ENCODE data around the gene HADHB.
A peak's percentile ranks its signal among the peaks of the same experiment; 100 is the strongest.
"Not testable (repeated sequence)": the region's sequence is repeated elsewhere in the genome, so short reads cannot be mapped to it uniquely, and the experiment has no call there.

The HADHB gene

DNA sequence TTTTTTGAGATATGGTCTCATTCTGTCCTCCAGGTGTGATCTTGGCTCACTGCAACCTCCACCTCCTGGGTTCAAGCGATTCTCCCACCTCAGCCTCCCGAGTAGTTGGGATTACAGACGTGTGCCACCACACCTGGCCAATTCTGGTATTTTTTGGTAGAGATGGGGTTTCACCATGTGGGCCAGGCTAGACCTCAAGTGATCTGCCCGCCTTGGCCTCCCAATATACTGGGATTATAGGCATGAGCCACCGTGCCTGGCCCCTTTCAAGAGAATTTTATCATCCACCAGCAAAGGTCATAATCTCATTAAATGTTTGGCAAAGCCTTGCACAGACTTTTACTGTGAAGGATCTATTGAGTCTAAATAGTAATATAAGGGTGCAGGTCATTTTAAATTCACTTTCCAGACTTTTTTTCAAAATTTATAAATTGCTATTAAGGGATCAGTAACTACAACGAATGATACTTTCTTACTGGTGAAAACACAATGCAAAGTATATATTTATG lies 2.8 kb upstream of the HADHB start:
- in situ Hi-C loops (cut with MboI; ENCODE audit: low pct_unique_long_range_greater_than_20kb, low sequenced_read_pairs), result no loop called here
- DNase-seq, result no peak

DNA sequence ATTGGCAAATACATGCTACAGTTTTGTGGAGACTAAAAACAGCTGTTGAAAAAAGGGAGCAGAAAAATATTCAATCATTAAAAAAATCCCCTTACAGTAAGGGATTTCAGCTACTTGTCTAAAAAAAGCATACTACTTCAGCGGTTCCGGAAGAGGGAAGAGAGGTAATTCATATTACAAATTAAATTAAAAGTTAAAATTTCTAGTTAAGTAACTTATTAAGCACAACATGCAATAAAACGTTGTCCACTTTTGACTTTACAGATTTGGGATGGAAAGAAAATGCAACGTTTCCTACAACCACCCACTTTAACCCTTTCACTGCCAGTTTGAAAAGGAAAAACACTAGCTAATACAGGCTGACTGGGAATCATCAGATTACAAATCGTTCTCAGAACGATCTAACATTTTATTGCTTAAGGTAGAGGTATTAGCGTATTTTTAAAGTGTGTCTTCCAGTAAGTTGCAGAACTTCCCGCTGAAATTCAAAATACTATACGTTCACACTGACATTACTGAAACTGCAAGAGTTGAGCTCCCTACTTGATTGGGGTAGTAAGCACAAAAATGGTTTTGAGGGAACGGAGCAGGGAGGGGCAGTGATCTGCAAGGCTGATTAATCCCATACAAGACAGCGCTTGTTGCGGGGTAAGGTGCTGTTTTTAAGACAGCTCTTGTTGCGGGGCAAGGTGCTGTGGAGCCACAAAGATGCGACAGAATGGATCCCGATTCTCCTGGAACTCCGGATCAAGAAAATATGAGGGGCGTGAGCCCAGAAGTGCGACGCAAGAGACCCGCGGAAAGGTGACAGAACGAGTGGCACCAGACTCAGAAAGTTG lies 1.1 kb upstream of the HADHB start:
- peak; percentile 51 for DNase-seq
- in situ Hi-C loops (cut with MboI; ENCODE audit: low pct_unique_long_range_greater_than_20kb, low sequenced_read_pairs), result no loop called here

DNA sequence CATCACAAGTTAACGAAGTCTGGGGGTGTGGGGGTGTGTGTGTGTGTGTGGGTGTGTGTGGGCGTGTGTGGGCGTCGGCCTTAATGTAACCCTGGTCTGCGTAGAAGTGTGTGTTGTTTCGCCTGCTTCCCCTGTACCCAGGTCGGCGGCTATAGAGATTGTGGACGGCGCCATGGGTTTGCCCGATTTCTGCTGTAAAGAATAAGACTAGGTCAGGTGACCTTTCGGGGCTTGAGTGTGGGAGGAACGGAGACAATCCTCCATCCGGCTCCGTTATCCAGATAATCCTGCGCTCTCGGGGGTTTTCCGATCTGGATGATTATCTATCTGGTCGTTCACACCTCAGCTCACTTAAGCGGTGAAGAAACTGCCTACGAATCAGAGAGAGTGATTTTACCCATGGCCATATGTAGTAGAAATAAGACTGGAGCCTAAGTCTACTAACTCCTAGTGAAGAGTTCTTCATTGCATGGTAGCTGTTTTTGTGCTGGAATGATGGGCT lies 543 bp downstream of the HADHB start:
- DNase-seq, result peak; percentile 68
- in situ Hi-C loops (cut with MboI; ENCODE audit: low pct_unique_long_range_greater_than_20kb, low sequenced_read_pairs), result no loop called here

DNA sequence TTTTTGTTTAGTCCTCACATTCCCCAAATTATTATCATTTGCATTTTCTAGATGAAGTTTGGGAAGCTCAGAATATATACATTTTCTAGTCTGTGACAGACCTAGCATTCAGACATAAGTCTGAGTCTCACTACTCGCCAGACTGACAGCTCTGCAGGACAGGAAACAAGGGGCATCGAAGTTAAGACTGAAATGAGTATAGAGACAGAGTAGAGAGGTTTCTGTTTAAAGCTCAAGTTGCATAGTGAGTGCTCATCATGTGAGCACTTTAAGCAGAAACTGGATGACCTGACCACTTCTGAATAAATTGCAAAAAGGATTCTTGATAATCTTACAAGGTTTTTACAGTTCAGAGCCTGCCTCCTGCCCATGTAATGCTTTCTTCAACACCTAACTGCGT lies 1.1 kb downstream of the HADHB start:
- peak; percentile 21 for DNase-seq
- in situ Hi-C loops (cut with MboI; ENCODE audit: low pct_unique_long_range_greater_than_20kb, low sequenced_read_pairs), result no loop called here

DNA sequence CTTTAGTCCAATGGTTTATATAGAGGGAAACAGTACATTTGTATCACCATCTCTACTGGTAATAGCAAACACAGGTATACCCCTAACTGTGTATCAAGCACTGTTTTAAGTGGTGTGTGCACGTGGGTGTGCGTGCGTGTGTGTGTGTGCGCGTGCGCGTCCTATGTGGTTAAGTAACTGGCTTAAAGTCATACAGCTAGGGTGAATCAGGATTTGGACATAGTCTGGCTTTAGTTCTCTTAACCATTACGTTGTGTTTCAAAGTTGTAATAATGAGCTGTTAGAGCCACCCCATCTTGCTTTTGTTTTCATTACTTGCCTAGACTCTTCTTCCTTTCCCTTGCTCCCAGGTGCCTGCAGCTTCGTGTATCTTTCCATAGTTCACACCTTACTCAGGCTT lies 2.1 kb downstream of the HADHB start:
- in situ Hi-C loops (cut with MboI; ENCODE audit: low pct_unique_long_range_greater_than_20kb, low sequenced_read_pairs), result no loop called here
- DNase-seq, result peak; percentile 21

DNA sequence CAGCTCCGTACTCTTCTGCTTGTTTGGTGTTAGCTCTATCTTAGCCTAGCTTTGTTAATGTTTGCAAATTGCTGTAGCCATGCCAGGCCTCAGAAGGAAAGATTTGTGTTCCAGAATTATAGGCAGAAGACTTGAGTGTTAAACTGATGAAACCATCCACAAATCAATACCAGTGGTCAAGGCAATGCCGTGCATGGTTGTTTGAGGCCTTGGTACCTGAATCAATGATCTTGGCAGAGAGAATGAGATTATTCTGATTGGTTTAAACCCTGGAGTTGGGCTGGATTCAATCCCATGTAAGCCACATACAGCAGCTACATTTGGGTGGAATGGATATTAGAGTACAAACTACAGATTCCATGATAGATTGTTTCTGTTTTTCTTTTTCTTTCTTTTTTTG lies 4.9 kb downstream of the HADHB start:
- in situ Hi-C loops (cut with MboI; ENCODE audit: low pct_unique_long_range_greater_than_20kb, low sequenced_read_pairs), result no loop called here
- DNase-seq, result no peak

DNA sequence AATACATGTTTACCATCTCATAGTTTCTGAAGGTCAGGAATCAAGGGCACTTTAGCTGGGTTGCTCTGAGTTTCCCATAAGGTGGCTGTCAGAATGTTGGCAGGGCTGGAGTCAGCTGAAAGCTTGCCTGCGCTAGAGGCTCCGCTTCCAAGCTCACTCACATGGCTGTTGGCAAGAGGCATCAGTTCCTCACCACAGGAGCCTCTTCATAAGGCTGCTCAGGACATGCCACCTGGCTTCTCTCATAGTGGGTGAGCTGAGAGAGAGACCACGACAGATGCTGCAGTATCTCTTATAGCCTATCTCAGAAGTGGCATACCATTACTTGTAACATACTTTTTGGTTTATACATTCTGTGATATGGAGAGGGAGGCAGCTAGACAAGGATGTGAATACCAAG lies 7.2 kb downstream of the HADHB start:
- no peak for DNase-seq
- in situ Hi-C loops (cut with MboI; ENCODE audit: low pct_unique_long_range_greater_than_20kb, low sequenced_read_pairs), result no loop called here

DNA sequence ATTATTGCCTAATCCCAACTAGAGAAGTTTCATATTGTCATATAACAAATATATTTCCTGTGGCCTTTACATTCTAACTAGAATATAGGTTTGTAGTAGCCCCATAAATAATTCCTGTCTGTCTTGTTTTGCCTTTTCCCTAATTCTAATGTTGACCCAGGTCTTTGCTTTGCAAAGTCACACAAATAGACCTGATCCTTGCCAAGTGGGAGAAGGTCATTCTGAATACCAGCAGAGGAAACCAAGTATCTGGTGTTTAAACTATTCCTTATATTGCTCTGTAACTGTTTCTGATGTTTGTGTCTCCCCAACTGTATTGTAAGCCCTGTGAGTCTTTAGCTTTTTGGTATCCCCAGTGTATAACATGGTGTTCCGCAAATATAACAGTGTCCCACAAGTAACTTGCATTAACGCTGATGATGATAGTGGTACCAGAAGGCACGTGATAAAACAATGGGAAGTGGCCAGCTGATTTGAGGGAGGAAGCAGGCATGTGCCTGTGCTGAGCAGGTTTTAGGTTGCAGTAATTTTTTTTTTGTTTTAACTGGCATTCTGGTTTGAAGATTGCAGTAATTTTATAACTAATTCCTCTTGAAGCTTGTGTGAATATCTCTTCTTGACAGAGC lies 11.1 kb downstream of the HADHB start:
- in situ Hi-C loops (cut with MboI; ENCODE audit: low pct_unique_long_range_greater_than_20kb, low sequenced_read_pairs), result no loop called here
- no peak for DNase-seq

DNA sequence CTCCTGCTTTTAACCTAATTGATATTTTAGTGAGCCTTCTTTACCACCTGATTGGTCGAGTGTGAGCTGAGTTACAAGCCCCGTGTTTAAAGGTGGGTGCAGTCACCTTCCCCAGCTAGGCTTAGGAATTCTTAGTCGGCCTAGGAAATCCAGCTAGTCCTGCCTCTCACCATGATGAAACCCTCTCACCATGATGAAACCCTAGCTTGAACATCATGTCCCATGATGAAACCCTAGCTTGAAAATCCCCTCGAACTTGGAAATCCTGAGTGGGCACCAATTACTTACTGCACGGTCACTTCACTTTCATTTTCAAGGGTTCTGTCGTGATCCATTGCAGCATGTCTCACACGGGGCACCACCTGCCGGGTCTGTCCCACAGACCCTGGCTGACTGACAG lies 14.1 kb downstream of the HADHB start:
- in situ Hi-C loops (cut with MboI; ENCODE audit: low pct_unique_long_range_greater_than_20kb, low sequenced_read_pairs); DNase-seq: not testable (repeated sequence)

DNA sequence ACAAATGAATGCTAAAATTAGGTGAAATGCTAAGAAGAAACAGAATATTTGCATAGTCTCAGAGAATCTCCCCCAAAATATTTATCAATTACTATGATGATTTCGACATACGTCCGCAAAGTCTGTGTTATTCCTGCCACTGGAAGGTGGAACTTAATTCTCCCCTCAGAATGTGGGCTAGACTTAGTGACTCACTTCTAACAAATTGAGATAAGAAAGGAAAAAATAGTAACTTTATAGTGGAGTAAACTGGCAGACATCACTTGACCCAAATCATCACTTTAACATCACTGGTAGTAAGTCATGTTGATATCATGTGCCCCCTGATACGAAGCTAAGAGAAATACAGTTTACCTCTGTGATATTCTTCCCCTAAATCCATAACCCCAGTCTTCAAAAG lies 23.5 kb downstream of the HADHB start:
- in situ Hi-C loops (cut with MboI; ENCODE audit: low pct_unique_long_range_greater_than_20kb, low sequenced_read_pairs), result no loop called here

DNA sequence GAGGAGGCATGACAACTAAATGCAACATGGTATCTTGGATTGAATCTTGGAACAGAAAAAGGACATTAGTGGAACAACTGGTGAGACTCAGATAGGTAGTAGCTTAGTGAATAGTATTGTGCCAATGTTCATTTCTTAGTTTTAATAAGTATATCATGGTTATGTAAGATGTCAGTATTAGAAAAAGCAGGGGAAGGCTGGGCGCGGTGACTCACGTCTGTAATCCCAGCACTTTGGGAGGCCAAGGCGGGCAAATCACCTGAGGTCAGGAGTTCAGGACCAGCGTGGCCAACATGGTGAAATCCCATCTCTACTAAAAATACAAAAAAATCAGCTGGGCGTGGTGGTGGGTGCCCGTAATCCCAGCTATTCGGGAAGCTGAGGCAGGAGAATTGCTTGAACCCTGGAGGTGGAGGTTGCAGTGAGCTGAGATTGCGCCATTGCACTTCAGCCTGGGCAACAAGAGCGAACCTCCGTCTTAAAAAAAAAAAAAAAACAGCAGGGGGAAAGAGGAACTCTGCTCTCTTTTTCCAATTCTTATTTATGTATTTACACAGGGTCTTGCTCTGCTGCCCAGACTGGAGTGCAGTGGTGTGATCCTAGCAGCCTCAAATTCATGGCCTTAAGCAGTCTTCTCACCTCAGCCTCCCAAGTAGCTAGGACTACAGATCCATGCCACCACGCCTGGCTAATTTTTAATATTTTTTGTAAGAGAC lies 24.1 kb downstream of the HADHB start:
- in situ Hi-C loops (cut with MboI; ENCODE audit: low pct_unique_long_range_greater_than_20kb, low sequenced_read_pairs); DNase-seq: not testable (repeated sequence)

More for the DNA sequence above, 23.5 kb downstream of the HADHB start:
- DNase-seq, result no peak

DNA sequence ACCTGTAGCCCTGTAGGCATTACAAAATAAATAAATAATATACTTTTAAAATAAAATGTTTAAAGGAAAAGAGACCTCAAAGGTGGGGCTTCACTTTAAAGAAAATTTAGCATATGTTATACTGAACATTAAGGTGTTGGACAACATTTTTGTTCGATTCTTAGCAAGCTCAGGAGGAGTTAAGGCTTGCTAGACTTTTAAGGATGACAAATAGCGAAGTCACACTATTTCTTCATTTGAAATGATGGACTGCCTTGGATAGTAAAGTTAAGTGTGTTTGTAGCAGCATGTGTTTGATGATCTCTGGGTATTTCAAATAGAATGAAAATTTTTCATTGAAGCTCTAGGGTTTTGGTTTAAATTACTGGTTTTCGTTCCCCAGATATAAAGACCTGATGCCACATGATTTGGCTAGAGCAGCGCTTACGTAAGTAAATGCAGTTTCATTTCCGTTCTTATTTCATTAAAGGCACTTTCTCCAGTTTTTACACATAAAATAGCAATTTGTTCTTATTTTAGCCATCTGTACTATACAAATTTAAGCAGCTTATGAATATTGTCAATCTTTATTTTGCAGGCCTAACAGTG lies 24.9 kb downstream of the HADHB start:
- DNase-seq, result no peak

DNA sequence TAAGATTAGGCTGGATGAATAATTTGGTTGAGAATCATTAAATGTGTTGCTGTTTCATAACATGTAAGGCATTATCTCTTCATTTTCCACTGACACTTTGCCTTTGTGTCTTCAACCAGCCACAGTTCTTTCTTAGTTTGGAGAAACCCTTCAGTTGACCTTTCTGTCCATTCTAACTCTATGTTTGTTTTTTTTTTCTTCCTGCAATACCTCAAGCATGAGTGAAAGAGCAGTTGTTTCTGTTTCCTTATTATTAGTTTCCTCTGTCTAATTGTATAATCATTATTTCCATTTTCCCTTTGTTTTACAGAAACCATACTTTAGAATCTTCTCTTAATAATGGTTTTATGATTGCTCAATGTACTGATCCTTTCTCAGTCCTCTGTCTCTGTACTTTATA lies 25.6 kb downstream of the HADHB start:
- in situ Hi-C loops (cut with MboI; ENCODE audit: low pct_unique_long_range_greater_than_20kb, low sequenced_read_pairs), result no loop called here
- no peak for DNase-seq

More for the DNA sequence above, 24.9 kb downstream of the HADHB start:
- in situ Hi-C loops (cut with MboI; ENCODE audit: low pct_unique_long_range_greater_than_20kb, low sequenced_read_pairs), result no loop called here

DNA sequence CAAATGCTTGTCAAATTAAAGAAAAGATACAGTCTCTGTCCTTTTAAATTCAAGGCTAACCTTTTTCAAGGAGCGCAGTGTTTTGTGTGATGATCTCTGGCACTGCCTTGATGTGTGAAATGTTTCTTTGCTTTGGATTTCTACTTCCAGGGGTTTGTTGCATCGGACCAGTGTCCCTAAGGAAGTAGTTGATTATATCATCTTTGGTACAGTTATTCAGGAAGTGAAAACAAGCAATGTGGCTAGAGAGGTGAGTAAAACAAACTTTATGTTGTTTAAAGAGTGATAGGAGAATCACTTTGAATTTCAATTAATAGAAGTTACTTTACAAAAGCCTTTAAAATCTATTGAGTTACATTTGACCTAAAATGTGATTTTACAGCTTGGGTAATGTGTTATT lies 28.8 kb downstream of the HADHB start:
- in situ Hi-C loops (cut with MboI; ENCODE audit: low pct_unique_long_range_greater_than_20kb, low sequenced_read_pairs), result no loop called here
- DNase-seq, result no peak

DNA sequence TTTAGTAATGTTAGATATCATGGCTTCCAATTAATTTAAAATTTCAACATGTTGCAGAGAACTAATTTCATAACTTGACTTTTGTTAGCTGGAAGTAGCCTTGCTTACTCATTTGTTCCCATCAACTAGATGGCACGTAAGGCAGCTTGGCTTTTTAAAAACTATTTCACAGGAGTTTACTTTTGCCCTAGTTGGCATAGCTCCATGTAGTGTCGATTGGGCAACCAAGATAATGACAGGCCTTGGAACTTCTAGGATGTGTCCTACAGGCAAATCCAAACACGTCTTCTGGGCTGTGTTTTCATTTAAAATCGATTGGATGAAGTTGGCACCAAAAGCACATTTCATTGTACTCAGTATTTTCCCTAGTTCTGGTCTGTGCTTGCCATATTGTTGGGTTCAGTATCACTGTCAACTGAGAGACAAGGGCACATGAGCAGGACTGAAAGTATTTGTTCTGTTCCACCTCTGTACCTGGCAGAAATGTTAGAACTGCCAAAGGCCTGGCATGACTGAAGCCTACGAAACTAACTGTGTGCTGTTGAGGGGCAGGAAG lies 29.4 kb downstream of the HADHB start:
- no peak for DNase-seq
- in situ Hi-C loops (cut with MboI; ENCODE audit: low pct_unique_long_range_greater_than_20kb, low sequenced_read_pairs), result no loop called here

DNA sequence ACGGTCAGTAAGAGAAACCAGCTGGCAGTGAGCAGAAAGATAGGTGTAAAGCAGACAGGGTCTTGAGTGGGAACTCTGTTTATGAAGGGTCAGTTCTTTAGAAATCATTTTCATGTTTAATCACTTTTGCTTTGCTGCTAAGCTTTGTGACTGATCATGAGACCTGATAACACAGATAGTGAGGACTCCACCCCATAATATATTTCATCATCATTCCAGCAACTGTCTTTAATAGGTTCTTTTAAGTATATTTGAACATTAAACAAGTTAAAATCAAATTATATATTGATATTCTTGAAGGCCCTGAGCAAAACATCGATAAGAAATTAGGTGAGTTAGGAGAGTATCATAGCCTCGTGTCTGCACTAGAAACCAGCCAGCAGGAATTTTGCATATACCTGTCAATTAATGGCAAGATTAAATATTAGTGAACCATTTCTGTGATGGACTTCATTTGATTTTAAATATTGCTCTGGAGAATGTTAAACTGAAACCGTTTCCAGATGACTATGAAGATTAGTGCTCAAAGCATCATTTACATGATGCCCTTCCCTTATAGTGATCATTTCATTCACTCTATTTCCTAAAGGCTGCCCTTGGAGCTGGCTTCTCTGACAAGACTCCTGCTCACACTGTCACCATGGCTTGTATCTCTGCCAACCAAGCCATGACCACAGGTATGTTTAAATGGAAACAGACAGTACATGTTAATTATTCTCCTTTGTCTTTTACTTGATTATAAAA lies 31.9 kb downstream of the HADHB start:
- in situ Hi-C loops (cut with MboI; ENCODE audit: low pct_unique_long_range_greater_than_20kb, low sequenced_read_pairs), result no loop called here
- DNase-seq, result no peak

DNA sequence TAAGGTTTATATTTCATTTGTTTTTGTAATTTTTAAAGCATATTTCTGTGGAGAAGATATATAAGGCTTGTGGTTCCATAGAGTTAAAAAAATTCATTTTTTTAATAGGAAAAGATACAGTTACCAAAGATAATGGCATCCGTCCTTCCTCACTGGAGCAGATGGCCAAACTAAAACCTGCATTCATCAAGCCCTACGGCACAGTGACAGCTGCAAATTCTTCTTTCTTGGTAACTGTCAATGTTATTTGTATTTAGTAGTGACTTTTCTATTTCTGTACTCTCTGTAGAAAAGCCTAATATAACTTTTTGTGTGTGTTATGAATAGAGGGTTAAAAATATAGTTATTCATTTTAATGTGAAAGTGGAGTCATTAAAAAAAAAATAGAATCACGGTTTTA lies 35.1 kb downstream of the HADHB start:
- no peak for DNase-seq
- in situ Hi-C loops (cut with MboI; ENCODE audit: low pct_unique_long_range_greater_than_20kb, low sequenced_read_pairs), result no loop called here

DNA sequence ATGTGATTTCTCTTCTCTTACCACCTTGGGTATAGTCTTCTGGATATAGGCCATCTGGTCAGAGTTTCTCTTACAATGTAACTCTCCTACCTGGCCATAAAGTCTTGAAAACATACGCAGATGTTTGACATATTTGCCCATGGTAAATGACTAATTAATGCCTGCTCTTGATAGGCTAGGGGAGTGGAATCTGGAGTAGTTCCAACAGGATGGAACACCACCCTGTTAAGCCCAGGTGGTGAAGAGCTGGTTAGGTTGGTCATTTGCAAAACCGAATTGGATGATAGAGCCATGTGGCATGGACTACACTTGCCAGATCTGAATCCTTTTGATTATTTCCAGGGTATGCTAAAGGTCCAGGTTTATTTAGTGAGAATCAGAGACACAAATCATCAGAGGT lies 36.5 kb downstream of the HADHB start:
- DNase-seq, result no peak
- in situ Hi-C loops (cut with MboI; ENCODE audit: low pct_unique_long_range_greater_than_20kb, low sequenced_read_pairs), result no loop called here

DNA sequence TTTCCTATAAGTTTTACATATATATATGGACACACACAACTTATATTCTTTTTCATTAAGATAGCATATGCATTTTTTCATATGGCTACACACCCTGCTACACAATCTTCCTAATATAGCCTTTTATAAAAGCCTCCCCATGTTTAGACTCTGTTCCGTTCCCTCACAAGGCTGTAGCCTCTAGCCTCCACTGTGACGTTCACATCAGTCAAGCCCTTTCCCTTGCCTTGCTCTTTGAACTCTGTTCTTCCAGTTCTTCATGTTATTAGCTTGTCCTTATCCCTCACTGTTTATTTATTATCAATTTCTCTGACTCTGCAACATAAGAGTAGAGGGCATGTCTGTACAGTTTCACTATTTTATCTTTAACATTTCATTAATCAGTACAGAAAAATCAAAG lies 38.9 kb downstream of the HADHB start:
- no peak for DNase-seq

More for the DNA sequence above, 38.9 kb downstream of the HADHB start:
- in situ Hi-C loops (cut with MboI; ENCODE audit: low pct_unique_long_range_greater_than_20kb, low sequenced_read_pairs), result no loop called here
